ENCODE results near the gene IDH1.

Gene IDH1

DNA sequence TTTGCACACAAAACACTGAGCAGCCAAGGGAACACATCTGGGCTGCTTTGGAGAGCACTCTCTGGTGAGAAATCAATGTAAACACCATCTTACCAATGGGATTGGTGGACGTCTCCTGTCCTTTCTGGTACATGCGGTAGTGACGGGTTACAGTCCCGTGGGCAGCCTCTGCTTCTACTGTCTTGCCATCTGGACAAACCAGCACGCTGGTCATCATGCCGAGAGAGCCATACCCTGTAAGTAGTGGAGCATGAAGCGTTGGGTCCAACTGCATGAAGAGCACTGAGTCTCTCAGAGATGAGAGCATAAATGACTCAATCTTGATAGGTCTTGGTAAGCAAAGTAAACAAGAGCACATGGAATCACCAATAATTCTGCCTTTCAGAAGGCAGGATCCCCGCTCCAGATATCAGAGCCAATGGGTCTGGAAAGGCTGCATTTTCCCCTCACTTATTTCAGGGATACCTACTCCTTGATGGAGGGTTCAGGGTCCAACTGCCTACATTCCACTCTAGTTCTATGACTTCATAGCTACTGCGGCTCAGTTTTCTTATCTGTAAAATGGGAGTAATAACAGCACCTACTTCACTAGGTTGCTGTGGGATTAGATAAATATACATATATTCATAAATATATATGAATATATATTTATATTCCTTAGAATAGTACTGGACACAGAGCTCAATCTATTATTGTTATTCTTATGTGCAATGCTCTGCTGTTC is 14.9 kb downstream of the IDH1 start:
- in situ Hi-C loops (cut with HindIII; ENCODE audit: low sequenced_read_pairs): no loop called here
- TF ChIP-seq, protein P1, sequence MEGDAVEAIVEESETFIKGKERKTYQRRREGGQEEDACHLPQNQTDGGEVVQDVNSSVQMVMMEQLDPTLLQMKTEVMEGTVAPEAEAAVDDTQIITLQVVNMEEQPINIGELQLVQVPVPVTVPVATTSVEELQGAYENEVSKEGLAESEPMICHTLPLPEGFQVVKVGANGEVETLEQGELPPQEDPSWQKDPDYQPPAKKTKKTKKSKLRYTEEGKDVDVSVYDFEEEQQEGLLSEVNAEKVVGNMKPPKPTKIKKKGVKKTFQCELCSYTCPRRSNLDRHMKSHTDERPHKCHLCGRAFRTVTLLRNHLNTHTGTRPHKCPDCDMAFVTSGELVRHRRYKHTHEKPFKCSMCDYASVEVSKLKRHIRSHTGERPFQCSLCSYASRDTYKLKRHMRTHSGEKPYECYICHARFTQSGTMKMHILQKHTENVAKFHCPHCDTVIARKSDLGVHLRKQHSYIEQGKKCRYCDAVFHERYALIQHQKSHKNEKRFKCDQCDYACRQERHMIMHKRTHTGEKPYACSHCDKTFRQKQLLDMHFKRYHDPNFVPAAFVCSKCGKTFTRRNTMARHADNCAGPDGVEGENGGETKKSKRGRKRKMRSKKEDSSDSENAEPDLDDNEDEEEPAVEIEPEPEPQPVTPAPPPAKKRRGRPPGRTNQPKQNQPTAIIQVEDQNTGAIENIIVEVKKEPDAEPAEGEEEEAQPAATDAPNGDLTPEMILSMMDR (IDR thresholded peaks at IDR 0.05; ENCODE audit: low read depth, low read length, missing control alignments): no peak
- DNase-seq (ENCODE audit: low read depth): no peak
- no peak overlapping the region for H3K4me3 ChIP-seq (ENCODE audit: low read depth, low read length)

DNA sequence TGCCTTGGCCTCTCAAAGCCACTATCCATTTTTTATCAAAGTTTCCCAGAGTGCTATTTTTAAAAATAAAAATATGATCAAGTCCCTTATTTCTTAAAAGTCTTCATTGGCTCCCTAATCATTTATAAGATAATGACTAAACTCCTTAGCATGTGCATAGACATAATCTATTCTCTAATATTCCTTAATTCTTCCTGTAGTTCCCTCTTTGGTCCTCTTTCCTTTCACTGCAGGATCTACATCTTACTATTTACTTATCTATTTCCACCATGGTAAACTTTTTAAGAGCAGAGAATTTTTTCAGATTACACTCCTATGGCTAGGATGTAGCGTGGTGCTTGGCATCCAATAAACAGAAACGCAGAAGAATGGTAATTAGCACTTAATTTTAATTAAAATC is 19.0 kb downstream of the IDH1 start:
- DNase-seq (ENCODE audit: low read depth): no peak
- H3K4me3 ChIP-seq (ENCODE audit: low read depth, low read length): no peak overlapping the region
- TF ChIP-seq, protein P1 (IDR thresholded peaks at IDR 0.05; ENCODE audit: low read depth, low read length, missing control alignments): no peak
- in situ Hi-C loops (cut with HindIII; ENCODE audit: low sequenced_read_pairs): no loop called here

DNA sequence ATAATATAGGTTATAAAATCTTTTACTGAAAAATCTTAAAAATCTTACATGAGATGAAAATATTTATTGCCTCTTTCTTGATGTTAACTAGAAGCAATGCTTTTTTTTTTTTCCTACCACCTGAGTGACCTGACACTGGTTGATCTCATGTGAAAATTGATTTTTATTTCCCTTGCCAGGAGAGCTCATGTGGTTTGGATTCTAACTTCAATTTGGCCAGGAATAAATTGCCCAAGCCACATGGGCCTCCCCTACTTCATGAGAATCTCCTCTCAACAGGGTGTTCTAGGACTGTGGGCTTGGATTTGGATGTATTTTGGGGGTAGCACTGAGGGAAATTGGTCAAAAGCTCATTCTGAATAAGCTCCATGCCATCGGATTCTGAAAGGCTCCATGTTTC is 20.1 kb downstream of the IDH1 start:
- in situ Hi-C loops (cut with HindIII; ENCODE audit: low sequenced_read_pairs): no loop called here
- no peak for DNase-seq (ENCODE audit: low read depth)
- no peak overlapping the region for H3K4me3 ChIP-seq (ENCODE audit: low read depth, low read length)
- TF ChIP-seq, protein P1 (IDR thresholded peaks at IDR 0.05; ENCODE audit: low read depth, low read length, missing control alignments): no peak

DNA sequence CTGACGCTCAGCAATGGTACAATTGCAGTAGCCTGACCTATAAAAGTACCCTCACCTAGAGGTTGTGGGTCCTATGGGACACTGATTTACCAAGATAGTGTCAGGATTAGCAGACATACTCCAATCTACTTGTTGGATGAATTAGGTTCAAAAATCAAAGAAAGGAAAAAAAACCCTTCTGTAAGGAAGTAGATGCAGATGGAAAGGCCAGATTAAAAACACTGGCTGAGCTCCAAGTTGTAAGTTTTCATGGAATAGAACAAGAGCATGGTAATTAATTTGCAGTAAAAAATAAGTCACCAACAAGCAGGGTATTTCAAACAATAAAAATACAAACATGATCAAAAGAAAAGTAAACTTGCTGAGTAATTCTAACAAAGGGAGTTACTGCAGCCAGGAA is 26.4 kb downstream of the IDH1 start:
- in situ Hi-C loops (cut with HindIII; ENCODE audit: low sequenced_read_pairs): no loop called here
- no peak for DNase-seq (ENCODE audit: low read depth)
- H3K4me3 ChIP-seq (ENCODE audit: low read depth, low read length): no peak overlapping the region
- TF ChIP-seq, protein P1 (IDR thresholded peaks at IDR 0.05; ENCODE audit: low read depth, low read length, missing control alignments): no peak

- no peak for DNase-seq (ENCODE audit: low read depth)
- TF ChIP-seq, protein P1 (IDR thresholded peaks at IDR 0.05; ENCODE audit: low read depth, low read length, missing control alignments): no peak
- in situ Hi-C loops (cut with HindIII; ENCODE audit: low sequenced_read_pairs): no loop called here
- no peak overlapping the region for H3K4me3 ChIP-seq (ENCODE audit: low read depth, low read length)
Observed at GRCh38 chr2:208227581-208228232, 27.2 kb downstream of the IDH1 start.

- H3K4me3 ChIP-seq (ENCODE audit: low read depth, low read length): no peak overlapping the region
- in situ Hi-C loops (cut with HindIII; ENCODE audit: low sequenced_read_pairs): no loop called here
- TF ChIP-seq, protein P1 (IDR thresholded peaks at IDR 0.05; ENCODE audit: low read depth, low read length, missing control alignments): no peak
- DNase-seq (ENCODE audit: low read depth): no peak
Observed at GRCh38 chr2:208224802-208225201, 30.1 kb downstream of the IDH1 start.

Data from astrocyte of the cerebellum (primary cell).